Right lobe of liver (tissue), 4 donors: ENCODE results near the gene TRIM66.

ENCODE experiments used
- CTCF ChIP-seq, 4 donors: fragments of 200-600 bp in 3 of 4; fragments of 450-650 bp in 1 of 4; IDR thresholded peaks; one replicate each; pipeline versions ENCODE4 v1.5.1 to v1.8.0; 2016 to 2022; ENCODE audit warnings: antibody characterized with exemption in 4 of 4, mild to moderate bottlenecking in 2 of 4
- POLR2A ChIP-seq: fragments of 450-650 bp; IDR thresholded peaks from one replicate; pipeline ENCODE4 v1.6.1; 2017; ENCODE audit warnings: antibody characterized with exemption, mild to moderate bottlenecking
- donor health status: DM: no; HTN: no; CAD: no.
- donor health status: DM: no; HTN: no; CAD: no.
- donor health status: DM: no; HTN: yes; CAD: no.

GRCh38 chr11:8672346-8672745 lies 10.1 kb downstream of the TRIM66 start:
- TF ChIP-seq CTCF (IDR thresholded peaks at IDR 0.05) (no peak), POLR2A (no peak)
